ENCODE data around the gene CACNA1S. TPM values are rescaled to one million over a fixed set of nuclear protein-coding genes. Genes with fewer than 3 reads are reported as not detected.

The CACNA1S gene
- polyA plus RNA-seq, 1 experiment, result not detected

- no peak for TF ChIP-seq CTCF (IDR thresholded peaks at IDR 0.05; ENCODE audit: low read depth, low read length)
- no peaks in the 10 kb centered on the region; the same call in 1 of the 2 replicates for H3K9me3 ChIP-seq (ENCODE audit: control insufficient read depth, insufficient read depth, low read length)
- ChIA-PET POLR2A (no interaction called here), CTCF (no interaction called here)
- DNase-seq (ENCODE audit: low read depth, low spot score), result no peak
- no peak overlapping the region for H3K4me3 ChIP-seq (ENCODE audit: low read depth, low read length)
- H3K27me3 ChIP-seq (ENCODE audit: control insufficient read depth, insufficient read depth, low read length), result peaks cover 69% of the 10 kb centered on the region
- H3K27ac ChIP-seq (ENCODE audit: low read depth, low read length), result no peak overlapping the region
Measured at GRCh38 chr1:201092738-201093137, 19.5 kb downstream of the CACNA1S start.

- no peak for DNase-seq (ENCODE audit: low read depth, low spot score)
- ChIA-PET CTCF (interaction anchor here (0.9 to 1.4 kb wide), 2 partner anchors 23 to 24 kb away, joined by 3 read pairs; no protein-coding TSS in a partner anchor), POLR2A (no interaction called here)
- H3K27me3 ChIP-seq (ENCODE audit: control insufficient read depth, insufficient read depth, low read length), result peaks cover 64% of the 10 kb centered on the region
- TF ChIP-seq CTCF (IDR thresholded peaks at IDR 0.05; ENCODE audit: low read depth, low read length), result no peak
- H3K9me3 ChIP-seq (ENCODE audit: control insufficient read depth, insufficient read depth, low read length), result no peaks in the 10 kb centered on the region; the same call in 1 of the 2 replicates
- H3K27ac ChIP-seq (ENCODE audit: low read depth, low read length), result no peak overlapping the region
- H3K4me3 ChIP-seq (ENCODE audit: low read depth, low read length), result no peak overlapping the region
Measured at GRCh38 chr1:201091256-201091655, 21.0 kb downstream of the CACNA1S start.

- H3K9me3 ChIP-seq (ENCODE audit: control insufficient read depth, insufficient read depth, low read length), result no peaks in the 10 kb centered on the region; the same call in 1 of the 2 replicates
- peaks cover 63% of the 10 kb centered on the region for H3K27me3 ChIP-seq (ENCODE audit: control insufficient read depth, insufficient read depth, low read length)
- ChIA-PET CTCF (interaction anchor here (0.6 to 1.4 kb wide), 3 partner anchors 23 to 118 kb away, joined by 3 read pairs; no protein-coding TSS in a partner anchor), POLR2A (no interaction called here)
- no peak for DNase-seq (ENCODE audit: low read depth, low spot score)
- H3K4me3 ChIP-seq (ENCODE audit: low read depth, low read length), result no peak overlapping the region
- H3K27ac ChIP-seq (ENCODE audit: low read depth, low read length), result no peak overlapping the region
- no peak for TF ChIP-seq CTCF (IDR thresholded peaks at IDR 0.05; ENCODE audit: low read depth, low read length)
Measured at GRCh38 chr1:201090541-201090940, 21.7 kb downstream of the CACNA1S start.

GRCh38 chr1:201089596-201089995 is 22.6 kb downstream of the CACNA1S start:
- TF ChIP-seq CTCF (IDR thresholded peaks at IDR 0.05; ENCODE audit: low read depth, low read length), result no peak
- Histone ChIP-seq H3K4me3 (ENCODE audit: low read depth, low read length) (no peak overlapping the region), H3K9me3 (ENCODE audit: control insufficient read depth, insufficient read depth, low read length) (no peaks in the 10 kb centered on the region; the same call in 1 of the 2 replicates), H3K27ac (ENCODE audit: low read depth, low read length) (no peak overlapping the region), H3K27me3 (ENCODE audit: control insufficient read depth, insufficient read depth, low read length) (peaks cover 66% of the 10 kb centered on the region)
- no peak for DNase-seq (ENCODE audit: low read depth, low spot score)
- ChIA-PET POLR2A (no interaction called here), CTCF (interaction anchor here (0.6 to 1.0 kb wide), 2 partner anchors 21 to 118 kb away, joined by 5 read pairs; no protein-coding TSS in a partner anchor)

- ChIA-PET CTCF (interaction anchor here (0.6 to 1.0 kb wide), 2 partner anchors 21 to 117 kb away, joined by 5 read pairs; no protein-coding TSS in a partner anchor), POLR2A (no interaction called here)
- Histone ChIP-seq H3K4me3 (ENCODE audit: low read depth, low read length) (no peak overlapping the region), H3K27me3 (ENCODE audit: control insufficient read depth, insufficient read depth, low read length) (peaks cover 63% of the 10 kb centered on the region), H3K27ac (ENCODE audit: low read depth, low read length) (no peak overlapping the region), H3K9me3 (ENCODE audit: control insufficient read depth, insufficient read depth, low read length) (no peaks in the 10 kb centered on the region; the same call in 1 of the 2 replicates)
- DNase-seq (ENCODE audit: low read depth, low spot score), result no peak
- no peak for TF ChIP-seq CTCF (IDR thresholded peaks at IDR 0.05; ENCODE audit: low read depth, low read length)
Measured at GRCh38 chr1:201088901-201089525, 23.2 kb downstream of the CACNA1S start.

Data from AG04450 (cell line).